RWPE2 (cell line): ENCODE results near the gene HRAS.

Source experiments
- ATAC-seq: fragments of 200-7000 bp; cut with Tn5 transposase; 3 replicates; pipeline ENCODE4 v1.9.1; 2021; ENCODE audit warnings: low read depth
- DNase-seq: peaks from one replicate; pipeline ENCODE4 v3.0.0-alpha.2; 2020; ENCODE audit warnings: low spot score
- H3K27ac ChIP-seq: fragments of 450-650 bp; 2 replicates; pipeline ENCODE4 v1.5.1; 2017; ENCODE audit warnings: mild to moderate bottlenecking; ENCODE audit not compliant: poor library complexity, severe bottlenecking
- H3K27me3 ChIP-seq: fragments of 250-450 bp; sonication (Bioruptor Pico); 2 replicates; pipeline ENCODE4 v1.5.1; 2021; ENCODE audit warnings: mild to moderate bottlenecking, moderate library complexity; ENCODE audit not compliant: insufficient read depth, poor library complexity, severe bottlenecking
- H3K36me3 ChIP-seq: fragments of 250-450 bp; sonication (Bioruptor Pico); 2 replicates; pipeline ENCODE4 v1.5.1; 2020; ENCODE audit warnings: low read depth, mild to moderate bottlenecking, moderate library complexity
- H3K4me1 ChIP-seq: fragments of 250-450 bp; sonication (Bioruptor Pico); 2 replicates; pipeline ENCODE4 v1.5.1; 2021; ENCODE audit warnings: mild to moderate bottlenecking, moderate library complexity; ENCODE audit not compliant: insufficient read depth, poor library complexity, severe bottlenecking
- H3K4me3 ChIP-seq: fragments of 250-450 bp; sonication (Bioruptor Pico); 2 replicates; pipeline ENCODE4 v1.5.1; 2021; ENCODE audit warnings: mild to moderate bottlenecking, moderate library complexity; ENCODE audit not compliant: severe bottlenecking
- H3K9me3 ChIP-seq: fragments of 250-450 bp; sonication (Bioruptor Pico); 2 replicates; pipeline ENCODE4 v1.5.1; 2021; ENCODE audit warnings: mild to moderate bottlenecking, moderate library complexity; ENCODE audit not compliant: severe bottlenecking
- TF ChIP-seq, protein P1 (sequence below): fragments of 450-650 bp; IDR thresholded peaks from one replicate; pipeline ENCODE4 v1.5.1; 2017; ENCODE audit warnings: mild to moderate bottlenecking, moderate library complexity; ENCODE audit not compliant: poor library complexity, severe bottlenecking

The HRAS gene

DNA sequence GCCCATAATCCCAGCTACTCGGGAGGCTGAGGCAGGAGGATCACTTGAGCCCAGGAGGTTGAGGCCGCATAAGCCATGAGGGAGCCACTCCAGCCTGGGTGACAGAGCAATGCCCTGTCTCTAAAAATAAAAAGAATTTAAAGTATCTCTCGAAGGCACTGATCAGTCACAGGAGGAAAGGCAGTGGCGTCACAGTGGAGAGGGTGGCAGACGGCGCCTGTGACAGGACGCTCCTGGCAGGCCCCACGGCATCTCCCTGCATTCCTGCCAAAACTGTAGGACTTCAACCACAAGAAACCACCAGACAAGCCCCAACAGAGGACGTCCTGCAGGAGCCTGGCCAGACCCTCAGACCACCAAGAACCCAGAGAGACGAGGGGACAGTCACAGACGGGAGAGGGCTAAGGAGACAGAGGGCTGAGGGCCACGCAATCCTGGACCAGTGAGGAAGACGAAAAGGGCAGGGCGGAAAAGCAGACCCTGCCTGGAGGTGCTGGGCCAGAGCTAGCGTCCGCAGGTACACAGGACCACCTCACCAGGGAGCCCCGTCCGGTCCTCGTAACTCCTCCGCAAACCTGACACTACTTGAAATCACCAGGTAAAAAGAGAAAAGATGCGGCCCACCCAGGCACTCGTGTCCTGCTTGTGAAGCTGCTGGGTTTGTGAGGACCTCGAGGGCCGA lies 34.2 kb downstream of the HRAS start:
- no peak overlapping the region for H3K4me3 ChIP-seq
- peaks cover 57% of the 10 kb centered on the region for H3K36me3 ChIP-seq
- H3K27ac ChIP-seq = no peak overlapping the region
- H3K4me1 ChIP-seq = peaks cover 11% of the 10 kb centered on the region
- TF ChIP-seq, protein P1, sequence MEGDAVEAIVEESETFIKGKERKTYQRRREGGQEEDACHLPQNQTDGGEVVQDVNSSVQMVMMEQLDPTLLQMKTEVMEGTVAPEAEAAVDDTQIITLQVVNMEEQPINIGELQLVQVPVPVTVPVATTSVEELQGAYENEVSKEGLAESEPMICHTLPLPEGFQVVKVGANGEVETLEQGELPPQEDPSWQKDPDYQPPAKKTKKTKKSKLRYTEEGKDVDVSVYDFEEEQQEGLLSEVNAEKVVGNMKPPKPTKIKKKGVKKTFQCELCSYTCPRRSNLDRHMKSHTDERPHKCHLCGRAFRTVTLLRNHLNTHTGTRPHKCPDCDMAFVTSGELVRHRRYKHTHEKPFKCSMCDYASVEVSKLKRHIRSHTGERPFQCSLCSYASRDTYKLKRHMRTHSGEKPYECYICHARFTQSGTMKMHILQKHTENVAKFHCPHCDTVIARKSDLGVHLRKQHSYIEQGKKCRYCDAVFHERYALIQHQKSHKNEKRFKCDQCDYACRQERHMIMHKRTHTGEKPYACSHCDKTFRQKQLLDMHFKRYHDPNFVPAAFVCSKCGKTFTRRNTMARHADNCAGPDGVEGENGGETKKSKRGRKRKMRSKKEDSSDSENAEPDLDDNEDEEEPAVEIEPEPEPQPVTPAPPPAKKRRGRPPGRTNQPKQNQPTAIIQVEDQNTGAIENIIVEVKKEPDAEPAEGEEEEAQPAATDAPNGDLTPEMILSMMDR = no peak
- no peaks in the 10 kb centered on the region for H3K27me3 ChIP-seq
- no peaks in the 10 kb centered on the region for H3K9me3 ChIP-seq
- DNase-seq (no peak), ATAC-seq (no peak)

DNA sequence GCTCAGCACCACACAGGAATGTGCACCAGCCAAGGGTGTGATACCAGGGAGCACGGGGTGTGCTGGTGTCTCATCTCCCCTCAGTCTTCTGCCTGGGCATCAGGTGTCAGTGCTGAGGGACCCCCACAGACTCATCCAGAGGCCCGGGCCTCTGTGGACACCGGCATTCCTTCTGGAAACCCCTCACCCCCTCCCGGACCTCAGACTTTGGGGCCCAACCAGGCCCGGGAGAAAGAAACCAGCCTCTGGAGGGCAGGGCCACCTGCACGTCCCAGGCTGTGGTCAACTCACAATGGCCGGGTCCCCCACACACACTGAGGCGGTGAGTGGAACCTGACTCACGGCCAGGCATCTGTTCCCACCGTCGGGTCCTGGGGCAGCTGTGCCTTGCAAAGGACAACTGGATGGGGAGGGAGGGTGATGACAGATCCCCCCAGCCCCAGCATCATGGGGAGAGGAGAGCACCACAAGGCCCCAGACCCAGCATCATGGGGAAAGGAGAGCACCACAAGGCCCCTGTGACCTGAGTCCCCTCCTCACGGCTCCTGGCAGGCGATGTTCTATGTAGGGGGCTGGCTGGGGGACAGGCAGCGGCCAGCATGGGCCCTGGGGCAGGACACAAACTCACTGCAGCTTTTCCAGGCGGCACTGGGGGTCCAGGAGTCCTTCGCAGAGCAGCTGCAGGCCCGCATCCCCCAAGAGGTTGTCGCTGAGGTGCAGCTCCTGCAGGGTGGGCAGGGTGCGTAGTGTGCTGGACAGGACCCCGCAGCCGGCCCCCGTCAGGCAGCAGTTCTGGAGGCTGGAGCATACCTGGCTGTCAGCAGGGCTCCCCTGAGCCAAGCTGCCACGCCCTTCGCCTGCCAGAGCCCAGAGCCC lies 35.9 kb downstream of the HRAS start:
- TF ChIP-seq, protein P1 = no peak
- Histone ChIP-seq H3K4me1 (no peaks in the 10 kb centered on the region), H3K4me3 (no peak overlapping the region), H3K27me3 (no peaks in the 10 kb centered on the region), H3K9me3 (no peaks in the 10 kb centered on the region), H3K27ac (no peak overlapping the region), H3K36me3 (peaks cover 64% of the 10 kb centered on the region)
- no peak for ATAC-seq
- DNase-seq = no peak

DNA sequence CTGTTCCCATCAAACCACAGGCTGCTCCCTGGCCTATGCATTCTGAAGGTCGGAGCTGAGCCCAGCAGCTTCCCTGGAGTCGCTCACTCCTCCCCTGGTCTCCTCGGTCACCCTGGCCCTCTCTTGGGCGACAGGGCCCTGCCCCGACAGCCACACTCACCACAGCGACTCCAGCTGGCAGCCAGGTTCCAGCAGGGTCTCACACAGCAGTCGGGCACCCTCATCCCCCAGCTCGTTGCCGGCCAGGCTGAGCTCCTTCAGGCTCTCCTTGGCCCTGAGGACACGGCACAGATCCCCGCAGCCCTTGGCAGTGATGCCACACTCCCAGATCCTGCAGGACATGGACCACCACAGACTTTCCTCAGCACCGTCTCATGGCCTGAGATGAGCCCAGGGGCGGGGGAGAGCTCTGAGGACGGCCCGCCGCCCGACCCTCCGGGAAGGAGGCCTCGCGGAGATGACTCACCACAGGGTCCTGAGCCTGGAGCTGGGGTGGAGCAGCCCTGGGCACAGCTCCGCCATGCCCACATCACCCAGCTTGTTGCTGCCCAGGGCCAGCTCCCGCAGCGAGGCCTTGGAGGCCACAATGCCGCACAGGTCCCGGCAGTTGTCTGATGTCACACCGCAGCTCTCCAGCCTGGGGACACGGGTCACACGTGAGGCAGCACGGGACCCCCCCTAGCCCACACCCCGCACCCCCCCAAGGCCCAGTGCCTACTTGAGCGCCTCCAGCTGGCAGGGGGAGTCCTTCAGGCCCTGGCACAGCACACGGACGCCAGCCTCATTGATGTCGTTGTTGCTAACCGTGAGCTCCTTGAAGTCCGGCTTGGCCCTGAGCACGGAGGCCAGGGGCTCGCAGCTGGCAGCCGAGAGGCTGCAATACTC lies 36.8 kb downstream of the HRAS start:
- Histone ChIP-seq H3K36me3 (peaks cover 67% of the 10 kb centered on the region), H3K9me3 (no peaks in the 10 kb centered on the region), H3K27ac (no peak overlapping the region), H3K4me3 (no peak overlapping the region), H3K27me3 (no peaks in the 10 kb centered on the region), H3K4me1 (no peaks in the 10 kb centered on the region)
- ATAC-seq (no peak), DNase-seq (peak; percentile 52)
- TF ChIP-seq, protein P1 = no peak

DNA sequence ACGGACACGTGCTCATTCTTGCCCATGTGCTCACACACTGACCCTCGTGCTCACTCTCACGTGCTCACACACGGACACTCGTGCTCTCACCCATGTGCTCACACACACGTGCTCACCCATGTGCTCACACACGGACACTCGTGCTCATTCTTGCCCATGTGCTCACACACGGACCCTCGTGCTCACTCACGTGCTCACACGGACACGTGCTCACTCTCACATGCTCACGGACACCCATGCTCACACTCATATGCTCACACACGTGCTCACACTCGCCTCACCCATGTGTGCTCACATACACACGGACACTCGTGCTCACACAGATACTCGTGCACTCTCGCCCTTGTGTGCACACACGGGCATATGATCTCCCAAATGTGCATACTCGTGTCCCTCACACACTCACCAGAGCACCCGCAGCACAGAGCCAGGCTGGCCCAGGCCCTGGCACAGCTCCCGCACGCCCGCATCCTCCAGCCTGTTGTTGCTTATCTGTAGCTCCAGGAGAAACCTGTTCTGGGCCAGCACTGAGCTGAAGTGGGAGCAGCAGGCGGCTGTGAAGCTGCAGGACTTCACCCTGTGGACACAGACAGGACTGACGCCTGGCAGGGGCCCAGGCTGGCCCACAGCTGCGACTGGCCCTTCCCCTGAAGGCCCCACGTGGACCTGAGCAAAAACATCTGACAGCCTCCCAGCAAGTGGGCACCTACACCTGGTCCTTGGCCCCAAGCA lies 37.6 kb downstream of the HRAS start:
- ATAC-seq = no peak

More for the DNA sequence above, 37.6 kb downstream of the HRAS start:
- TF ChIP-seq, protein P1 = no peak
- Histone ChIP-seq H3K36me3 (peaks cover 71% of the 10 kb centered on the region), H3K27ac (no peak overlapping the region), H3K9me3 (no peaks in the 10 kb centered on the region), H3K4me1 (no peaks in the 10 kb centered on the region), H3K4me3 (no peak overlapping the region), H3K27me3 (no peaks in the 10 kb centered on the region)
- no peak for DNase-seq
